KOPT-K1 (cell line): Measurements from ENCODE around the gene CNNM4.

Experiments used
- H3K27ac ChIP-seq: fragments of 200-600 bp; sonication (generic); 2 replicates; pipeline ENCODE4 v1.5.1; 2016; ENCODE audit warnings: antibody characterized with exemption, mild to moderate bottlenecking, low read depth, low read length; ENCODE audit not compliant: poor library complexity, severe bottlenecking
- H3K36me3 ChIP-seq: fragments of 200-600 bp; sonication (generic); 2 replicates; pipeline ENCODE4 v1.5.1; 2017; ENCODE audit warnings: antibody characterized with exemption, mild to moderate bottlenecking, low read length, moderate library complexity; ENCODE audit not compliant: insufficient read depth
- H3K9me3 ChIP-seq: fragments of 200-600 bp; sonication (generic); 2 replicates; pipeline ENCODE4 v1.5.1; 2017; ENCODE audit warnings: antibody characterized with exemption, low read length, mild to moderate bottlenecking; ENCODE audit not compliant: insufficient read depth, poor library complexity, severe bottlenecking

The CNNM4 gene

GRCh38 chr2:96822786-96823185, 62.1 kb downstream of the CNNM4 start:
- Histone ChIP-seq H3K27ac (no peak overlapping the region), H3K9me3 (no peaks in the 10 kb centered on the region), H3K36me3 (peaks cover 98% of the 10 kb centered on the region)

- no peak overlapping the region for H3K27ac ChIP-seq
- H3K36me3 ChIP-seq, result peaks cover 98% of the 10 kb centered on the region
- H3K9me3 ChIP-seq, result no peaks in the 10 kb centered on the region
Observed at GRCh38 chr2:96823198-96823597, 62.5 kb downstream of the CNNM4 start.

GRCh38 chr2:96824079-96824870, 63.6 kb downstream of the CNNM4 start:
- H3K27ac ChIP-seq, result no peak overlapping the region
- H3K9me3 ChIP-seq, result no peaks in the 10 kb centered on the region
- H3K36me3 ChIP-seq, result peaks cover 98% of the 10 kb centered on the region

GRCh38 chr2:96825057-96825456, 64.4 kb downstream of the CNNM4 start:
- Histone ChIP-seq H3K9me3 (no peaks in the 10 kb centered on the region), H3K36me3 (peaks cover 98% of the 10 kb centered on the region), H3K27ac (no peak overlapping the region)

- no peaks in the 10 kb centered on the region for H3K9me3 ChIP-seq
- H3K36me3 ChIP-seq, result peaks cover 98% of the 10 kb centered on the region
- no peak overlapping the region for H3K27ac ChIP-seq
Observed at GRCh38 chr2:96826546-96827278, 66.0 kb downstream of the CNNM4 start.

GRCh38 chr2:96828436-96828835, 67.7 kb downstream of the CNNM4 start:
- H3K36me3 ChIP-seq, result peaks cover 99% of the 10 kb centered on the region
- H3K27ac ChIP-seq, result no peak overlapping the region
- no peaks in the 10 kb centered on the region for H3K9me3 ChIP-seq

- no peaks in the 10 kb centered on the region for H3K9me3 ChIP-seq
- peaks cover 99% of the 10 kb centered on the region for H3K36me3 ChIP-seq
- H3K27ac ChIP-seq, result no peak overlapping the region
Observed at GRCh38 chr2:96828874-96829273, 68.2 kb downstream of the CNNM4 start.

- Histone ChIP-seq H3K9me3 (no peaks in the 10 kb centered on the region), H3K36me3 (peaks cover 98% of the 10 kb centered on the region), H3K27ac (no peak overlapping the region)
Observed at GRCh38 chr2:96830044-96830562, 69.4 kb downstream of the CNNM4 start.

- Histone ChIP-seq H3K27ac (no peak overlapping the region), H3K9me3 (no peaks in the 10 kb centered on the region), H3K36me3 (peaks cover 96% of the 10 kb centered on the region)
Observed at GRCh38 chr2:96831679-96832078, 71.0 kb downstream of the CNNM4 start.

- no peak overlapping the region for H3K27ac ChIP-seq
- H3K9me3 ChIP-seq, result no peaks in the 10 kb centered on the region
- H3K36me3 ChIP-seq, result peaks cover 94% of the 10 kb centered on the region
Observed at GRCh38 chr2:96832408-96832753, 71.7 kb downstream of the CNNM4 start.

GRCh38 chr2:96832754-96833507, 72.2 kb downstream of the CNNM4 start:
- Histone ChIP-seq H3K27ac (no peak overlapping the region), H3K36me3 (peaks cover 94% of the 10 kb centered on the region), H3K9me3 (no peaks in the 10 kb centered on the region)

- Histone ChIP-seq H3K9me3 (no peaks in the 10 kb centered on the region), H3K27ac (no peak overlapping the region), H3K36me3 (peaks cover 76% of the 10 kb centered on the region)
Observed at GRCh38 chr2:96835830-96836229, 75.1 kb downstream of the CNNM4 start.

GRCh38 chr2:96837575-96837974, 76.9 kb downstream of the CNNM4 start:
- Histone ChIP-seq H3K36me3 (peaks cover 62% of the 10 kb centered on the region), H3K9me3 (no peaks in the 10 kb centered on the region), H3K27ac (no peak overlapping the region)

GRCh38 chr2:96838345-96839292, 77.9 kb downstream of the CNNM4 start:
- H3K9me3 ChIP-seq, result no peaks in the 10 kb centered on the region
- peaks cover 52% of the 10 kb centered on the region for H3K36me3 ChIP-seq
- H3K27ac ChIP-seq, result peak overlapping the region; percentile 69
